ENCODE results near the gene GRM8.

The GRM8 gene

GRCh38 chr7:126426652-126427051 is 826.1 kb downstream of the GRM8 start:
- DNase-seq (ENCODE audit: low read depth): no peak

DNA sequence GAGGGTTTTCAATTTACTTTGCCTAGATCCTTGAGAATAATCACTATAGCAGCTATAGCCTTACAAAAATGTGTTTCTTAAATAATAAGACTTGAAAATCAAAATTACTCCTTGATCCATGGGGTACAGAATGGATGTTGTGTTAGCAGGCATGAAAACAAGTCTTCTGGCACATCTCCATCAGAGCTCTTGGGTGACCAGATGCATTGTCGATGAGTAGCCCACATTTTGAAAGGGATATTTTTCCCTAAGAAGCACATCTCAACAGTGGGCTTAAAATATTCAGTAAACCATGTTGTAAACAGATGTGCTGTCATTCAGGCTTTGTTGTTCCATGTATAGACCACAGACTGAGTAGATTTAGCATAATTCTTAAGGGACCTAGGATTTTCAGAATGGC is 827.8 kb downstream of the GRM8 start:
- DNase-seq (ENCODE audit: low read depth): no peak

DNA sequence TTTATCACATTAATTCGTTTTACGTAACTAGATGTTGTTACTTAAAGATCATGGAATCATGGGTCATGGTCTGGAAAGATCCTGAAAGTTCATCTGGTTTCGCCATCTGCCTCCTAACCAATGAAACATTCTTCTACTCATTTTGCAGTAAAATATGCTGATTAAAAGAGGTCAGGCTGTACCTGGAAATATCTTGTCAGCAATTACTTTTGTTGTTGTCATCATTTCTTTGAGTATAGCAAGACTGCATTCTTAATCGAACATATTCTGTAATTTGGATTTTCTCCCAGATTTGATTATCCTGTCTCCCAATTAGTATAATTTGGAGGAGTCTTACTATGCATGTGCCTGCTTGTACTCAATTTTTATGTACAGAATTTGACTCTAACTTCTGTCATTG is 833.7 kb downstream of the GRM8 start:
- no peak for DNase-seq (ENCODE audit: low read depth)

DNA sequence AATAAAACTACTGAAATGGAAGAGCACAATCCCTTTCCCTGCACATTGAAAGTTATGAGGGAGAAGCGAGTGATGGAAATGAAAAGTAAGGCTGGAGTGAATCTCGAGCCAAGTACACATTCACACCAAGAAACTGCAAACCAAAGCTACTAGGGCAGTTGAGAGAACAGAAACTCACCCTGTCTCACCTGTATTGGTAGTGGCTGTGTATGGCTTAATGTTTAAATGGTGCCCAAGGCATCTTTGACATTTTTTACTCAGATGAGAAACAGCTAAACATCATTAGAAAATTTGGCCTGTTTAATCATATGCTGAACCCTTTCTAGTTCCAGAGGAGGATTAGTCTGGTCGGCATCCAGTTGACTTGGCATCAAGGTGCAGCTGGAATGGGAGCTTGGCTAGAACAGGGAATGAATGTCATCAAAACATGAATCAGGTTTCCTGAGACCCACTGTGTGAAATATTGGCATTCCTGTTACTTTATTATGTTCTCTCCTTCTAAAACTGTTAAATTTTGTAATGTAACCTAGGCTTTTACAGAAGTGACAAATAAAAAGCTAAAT is 840.8 kb downstream of the GRM8 start:
- no peak for DNase-seq (ENCODE audit: low read depth)

- no peak for DNase-seq (ENCODE audit: low read depth)
Observed at GRCh38 chr7:126411032-126411820, 841.5 kb downstream of the GRM8 start.

DNA sequence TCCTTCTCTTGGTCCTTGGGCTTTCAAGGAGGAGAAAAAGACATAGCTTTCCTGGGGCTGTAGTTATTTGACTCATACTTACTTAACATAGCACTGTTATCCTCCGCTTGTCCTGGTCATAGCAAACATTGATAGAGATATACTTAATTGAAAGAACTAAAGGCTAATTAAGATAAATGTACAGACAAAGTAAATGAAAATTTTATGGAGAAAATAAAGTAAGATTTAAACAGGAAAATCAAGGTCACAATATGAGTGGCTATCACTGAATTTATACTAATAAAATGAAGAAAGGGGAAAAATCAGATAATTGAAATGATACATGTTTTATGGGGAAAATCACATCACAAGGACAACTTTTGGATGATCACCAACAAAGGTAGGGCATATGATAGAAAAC is 849.7 kb downstream of the GRM8 start:
- DNase-seq (ENCODE audit: low read depth): no peak

DNA sequence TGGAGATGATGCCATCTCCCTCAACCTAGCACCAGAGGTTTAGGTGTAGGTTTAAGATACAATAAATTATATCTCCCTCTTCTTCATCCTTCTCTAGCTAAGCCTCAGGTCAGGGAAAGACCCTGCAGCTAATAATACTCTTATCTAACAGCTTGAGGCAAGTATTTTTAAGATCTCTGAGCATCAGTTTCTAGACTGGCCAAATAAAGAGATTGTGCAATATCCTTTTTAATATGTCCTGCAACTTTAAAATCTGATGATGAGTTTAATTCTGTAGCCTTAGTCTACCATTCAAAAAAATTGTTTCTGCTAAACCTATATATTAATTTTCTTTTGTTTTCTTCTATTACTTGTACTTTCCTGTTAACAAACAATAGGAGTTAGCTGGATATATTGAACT is 850.8 kb downstream of the GRM8 start:
- no peak for DNase-seq (ENCODE audit: low read depth)

- no peak for DNase-seq (ENCODE audit: low read depth)
Observed at GRCh38 chr7:126398851-126399529, 853.8 kb downstream of the GRM8 start.

- DNase-seq (ENCODE audit: low read depth): no peak
Observed at GRCh38 chr7:126398285-126398684, 854.5 kb downstream of the GRM8 start.

- no peak for DNase-seq (ENCODE audit: low read depth)
Observed at GRCh38 chr7:126394406-126394805, 858.3 kb downstream of the GRM8 start.
